Suprapubic skin (tissue), 4 donors: Measurements from ENCODE around the gene DIO2.

Experiments
- POLR2A ChIP-seq, 2 donors: fragments of 450-650 bp; IDR thresholded peaks; one replicate each; pipeline ENCODE4 v1.6.1; 2017; ENCODE audit warnings: antibody characterized with exemption in 2 of 2, mild to moderate bottlenecking in 2 of 2, moderate library complexity in 2 of 2
- POLR2AphosphoS5 ChIP-seq, 3 donors: sonication (generic); formaldehyde crosslinking; IDR thresholded peaks; one replicate each; pipeline ENCODE4 v1.6.1; 2017; ENCODE audit warnings: antibody characterized with exemption in 3 of 3

DNA sequence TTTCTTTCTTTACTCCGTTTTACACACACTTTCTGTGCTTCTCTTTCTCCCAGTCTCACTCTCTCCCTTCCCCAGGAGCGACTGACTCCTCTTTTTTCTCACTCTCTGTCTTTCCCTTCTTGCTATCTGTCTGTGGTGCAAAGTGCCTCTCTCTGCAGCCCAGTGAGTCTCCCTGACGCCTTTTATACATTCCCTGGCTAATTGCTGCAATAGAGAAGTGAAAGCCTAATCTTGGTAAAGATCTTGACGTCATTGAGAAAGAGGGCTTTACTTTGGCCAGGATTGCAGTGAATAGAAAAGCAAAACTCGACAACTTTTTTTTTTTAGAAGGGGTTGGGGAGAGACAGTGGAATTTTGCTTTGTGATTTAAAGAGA, 706 bp upstream of the DIO2 start:
- no peak for TF ChIP-seq POLR2AphosphoS5 (IDR thresholded peaks at IDR 0.05)
- no peak for TF ChIP-seq POLR2A (IDR thresholded peaks at IDR 0.05)
